Activated CD4-positive, alpha-beta T cell treated with anti-CD3 and anti-CD28 coated beads for 24 hours (primary cell): ENCODE measurements around the gene PECR.
"Not testable (repeated sequence)": the region's sequence is repeated elsewhere in the genome, so short reads cannot be mapped to it uniquely, and the experiment has no call there.

Experiments
- DNase-seq, 2 donors: peaks; one replicate each; pipeline ENCODE4 v3.0.0-alpha.2; 2020; ENCODE audit warnings: low read depth in 2 of 2

The PECR gene

DNA sequence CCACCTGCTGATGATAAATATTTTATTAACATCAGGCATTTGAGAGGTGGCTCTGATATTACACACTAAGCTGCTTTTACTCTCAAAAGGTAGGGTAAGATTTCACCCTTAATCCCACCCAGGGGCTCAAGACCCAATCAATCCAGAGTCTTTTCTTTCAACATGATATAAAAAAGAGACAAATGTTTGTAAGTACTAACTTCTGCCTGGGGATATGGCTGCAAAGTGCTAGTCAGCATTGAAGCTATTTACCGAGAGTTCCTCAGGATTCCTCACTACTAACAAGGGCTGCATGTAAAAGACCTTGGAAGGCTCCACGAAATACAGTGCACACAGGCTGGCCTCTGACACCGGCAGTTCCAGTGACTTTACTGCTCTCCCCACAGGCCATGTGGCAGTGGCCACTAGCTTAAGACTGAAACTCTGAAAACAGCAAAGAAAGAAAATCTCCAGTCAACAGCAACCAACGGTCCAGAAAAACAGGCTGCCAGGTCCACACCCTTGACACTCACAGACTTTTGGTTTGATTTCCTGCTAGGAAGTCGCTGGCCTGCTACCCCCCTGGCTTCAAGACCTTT is 79.4 kb downstream of the PECR start:
- DNase-seq, result no peak

- no peak for DNase-seq
Observed at GRCh38 chr2:216001216-216002100, 80.2 kb downstream of the PECR start.

GRCh38 chr2:215998636-215999035 is 83.0 kb downstream of the PECR start:
- DNase-seq, result no peak

GRCh38 chr2:215997219-215997618 is 84.4 kb downstream of the PECR start:
- no peak for DNase-seq

DNA sequence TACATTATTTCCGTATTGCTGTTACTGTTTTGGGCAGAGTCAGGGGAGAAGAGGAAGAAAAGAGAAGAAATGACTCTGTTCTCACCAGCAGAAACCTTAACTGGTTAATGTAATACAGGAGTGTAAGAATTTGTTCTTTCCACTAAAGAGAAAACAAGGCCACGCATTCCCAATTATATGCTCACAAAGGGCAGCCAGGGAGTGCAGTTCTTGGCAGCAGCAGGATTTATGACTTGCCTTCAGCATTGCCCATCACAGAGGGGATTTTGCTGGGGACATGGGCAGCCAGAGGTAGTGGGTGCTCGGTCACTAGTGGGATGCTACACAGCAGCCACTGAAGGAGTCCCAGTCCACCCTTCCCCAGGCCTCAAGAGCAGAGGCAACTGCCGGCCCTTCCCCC is 86.7 kb downstream of the PECR start:
- no peak for DNase-seq

DNA sequence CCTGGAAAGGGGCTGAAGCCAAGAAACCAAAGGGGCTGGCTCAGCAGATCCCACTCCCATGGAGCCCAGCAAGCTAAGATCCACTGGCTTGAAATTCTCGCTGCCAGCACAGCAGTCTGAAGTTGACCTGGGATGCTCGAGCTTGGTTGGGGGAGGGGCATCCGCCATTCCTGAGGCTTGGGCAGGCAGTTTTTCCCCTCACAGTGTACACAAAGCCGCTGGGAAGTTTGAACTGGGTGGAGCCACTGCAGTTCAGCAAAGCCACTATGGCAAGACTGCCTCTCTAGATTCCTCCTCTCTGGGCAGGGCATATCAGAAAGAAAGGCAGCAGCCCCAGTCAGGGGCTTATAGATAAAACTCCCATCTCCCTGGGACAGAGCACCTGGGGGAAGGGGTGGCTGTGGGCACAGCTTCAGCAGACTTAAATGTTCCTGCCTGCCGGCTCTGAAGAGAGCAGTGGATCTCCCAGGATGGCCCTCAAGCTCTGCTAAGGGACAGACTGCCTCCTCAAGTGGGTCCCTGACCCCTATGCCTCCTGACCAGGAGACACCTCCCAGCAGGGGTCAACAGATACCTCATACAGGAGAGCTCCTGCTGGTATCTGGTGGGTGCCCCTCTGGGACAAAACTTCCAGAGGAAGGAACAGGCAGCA is 92.9 kb downstream of the PECR start:
- DNase-seq, result not testable (repeated sequence)
